ENCODE measurements around the gene CSTF3. TPM values are rescaled to one million over a fixed set of nuclear protein-coding genes. Genes with fewer than 3 reads are reported as not detected.
"Not testable (repeated sequence)": the region's sequence is repeated elsewhere in the genome, so short reads cannot be mapped to it uniquely, and the experiment has no call there.

CSTF3 gene
- total RNA-seq, 1 donor from 2014 or later = 45.3 TPM

- TF ChIP-seq CTCF (IDR thresholded peaks at IDR 0.05; ENCODE audit: partially characterized antibody, unreplicated experiment) = no peak
- Mint-ChIP-seq H3K36me3 (ENCODE audit: unreplicated experiment) (no peaks in the 10 kb centered on the region), H3K4me1 (ENCODE audit: low read depth, unreplicated experiment) (peaks cover 1% of the 10 kb centered on the region), H3K4me3 (ENCODE audit: unreplicated experiment) (no peak overlapping the region), H3K9me3 (ENCODE audit: unreplicated experiment) (no peaks in the 10 kb centered on the region), H3K27me3 (ENCODE audit: unreplicated experiment) (no peaks in the 10 kb centered on the region), H3K27ac (ENCODE audit: unreplicated experiment) (no peak overlapping the region)
- DNase-seq = no peak
These were observed 16.5 kb upstream of the CSTF3 start for GRCh38 chr11:33177676-33178336.

GRCh38 chr11:33176760-33177159 lies 15.5 kb upstream of the CSTF3 start:
- H3K36me3 Mint-ChIP-seq (ENCODE audit: unreplicated experiment); H3K9me3 Mint-ChIP-seq (ENCODE audit: unreplicated experiment); H3K4me3 Mint-ChIP-seq (ENCODE audit: unreplicated experiment); H3K27ac Mint-ChIP-seq (ENCODE audit: unreplicated experiment); H3K4me1 Mint-ChIP-seq (ENCODE audit: low read depth, unreplicated experiment); DNase-seq; H3K27me3 Mint-ChIP-seq (ENCODE audit: unreplicated experiment): not testable (repeated sequence)

GRCh38 chr11:33172996-33173395 lies 11.7 kb upstream of the CSTF3 start:
- Mint-ChIP-seq H3K27ac (ENCODE audit: unreplicated experiment) (no peak overlapping the region), H3K27me3 (ENCODE audit: unreplicated experiment) (no peaks in the 10 kb centered on the region), H3K4me1 (ENCODE audit: low read depth, unreplicated experiment) (peaks cover under 1% of the 10 kb centered on the region), H3K9me3 (ENCODE audit: unreplicated experiment) (no peaks in the 10 kb centered on the region), H3K36me3 (ENCODE audit: unreplicated experiment) (no peaks in the 10 kb centered on the region), H3K4me3 (ENCODE audit: unreplicated experiment) (no peak overlapping the region)
- no peak for TF ChIP-seq CTCF (IDR thresholded peaks at IDR 0.05; ENCODE audit: partially characterized antibody, unreplicated experiment)
- DNase-seq = no peak

- Mint-ChIP-seq H3K27me3 (ENCODE audit: unreplicated experiment) (no peaks in the 10 kb centered on the region), H3K9me3 (ENCODE audit: unreplicated experiment) (no peaks in the 10 kb centered on the region), H3K4me3 (ENCODE audit: unreplicated experiment) (no peak overlapping the region), H3K36me3 (ENCODE audit: unreplicated experiment) (no peaks in the 10 kb centered on the region), H3K4me1 (ENCODE audit: low read depth, unreplicated experiment) (no peaks in the 10 kb centered on the region), H3K27ac (ENCODE audit: unreplicated experiment) (no peak overlapping the region)
- no peak for DNase-seq
- no peak for TF ChIP-seq CTCF (IDR thresholded peaks at IDR 0.05; ENCODE audit: partially characterized antibody, unreplicated experiment)
These were observed 11.1 kb upstream of the CSTF3 start for GRCh38 chr11:33172345-33172744.

GRCh38 chr11:33171251-33171650 lies 10.0 kb upstream of the CSTF3 start:
- Mint-ChIP-seq H3K27ac (ENCODE audit: unreplicated experiment) (no peak overlapping the region), H3K27me3 (ENCODE audit: unreplicated experiment) (no peaks in the 10 kb centered on the region), H3K4me1 (ENCODE audit: low read depth, unreplicated experiment) (no peaks in the 10 kb centered on the region), H3K4me3 (ENCODE audit: unreplicated experiment) (no peak overlapping the region), H3K9me3 (ENCODE audit: unreplicated experiment) (no peaks in the 10 kb centered on the region), H3K36me3 (ENCODE audit: unreplicated experiment) (no peaks in the 10 kb centered on the region)
- no peak for DNase-seq
- TF ChIP-seq CTCF (IDR thresholded peaks at IDR 0.05; ENCODE audit: partially characterized antibody, unreplicated experiment) = no peak

All from glutamatergic neuron (in vitro differentiated cells).